DMS 273 (cell line): ENCODE data around the gene IMMP2L.

Experiments
- DNase-seq: peaks from one replicate; lab custom pipeline; 2025; ENCODE audit not compliant: unreplicated experiment; lab: John Stamatoyannopoulos, UW

Gene IMMP2L

GRCh38 chr7:111400088-111400487 lies 162.2 kb downstream of the IMMP2L start:
- DNase-seq = no peak

DNA sequence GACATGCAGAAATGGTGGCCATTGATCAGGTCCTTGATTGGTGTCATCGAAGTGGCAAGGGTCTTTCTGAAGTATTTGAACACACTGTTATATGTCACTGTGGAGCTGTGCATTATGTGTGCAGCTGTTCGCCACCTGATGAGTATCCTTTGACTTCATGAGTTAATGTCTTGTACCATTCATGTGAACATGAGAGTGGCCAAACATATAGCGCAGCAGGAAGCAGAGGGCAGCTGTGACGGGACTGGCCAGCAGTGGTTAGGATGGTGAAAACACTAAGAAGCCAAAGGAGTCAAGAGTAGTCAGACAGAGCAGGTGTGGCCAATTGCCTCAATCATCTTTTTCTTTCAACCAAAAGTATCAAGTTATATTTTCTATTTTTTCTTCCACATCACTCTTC lies 167.4 kb downstream of the IMMP2L start:
- no peak for DNase-seq

GRCh38 chr7:111393011-111393754 lies 169.1 kb downstream of the IMMP2L start:
- DNase-seq = no peak

DNA sequence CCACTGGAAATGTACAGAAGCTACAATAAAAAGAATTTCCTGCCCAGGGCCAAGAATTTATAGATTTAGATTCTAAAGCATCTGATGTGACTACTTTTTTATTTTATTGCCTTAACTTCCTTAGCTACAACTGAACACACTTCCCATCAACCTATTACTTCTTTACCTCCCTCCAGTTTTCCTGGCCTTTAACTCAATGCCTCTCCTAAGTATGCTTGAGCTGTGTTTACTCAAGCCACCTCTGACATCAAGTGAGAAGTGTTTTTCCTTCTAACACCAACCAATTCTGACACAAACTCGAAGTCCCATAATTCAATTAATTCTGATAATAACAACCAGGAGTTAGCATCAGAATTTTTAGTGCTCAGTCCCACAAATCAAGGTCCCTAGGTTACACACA lies 170.0 kb downstream of the IMMP2L start:
- DNase-seq = no peak

- no peak for DNase-seq
Observed at GRCh38 chr7:111390000-111390399, 172.3 kb downstream of the IMMP2L start.

DNA sequence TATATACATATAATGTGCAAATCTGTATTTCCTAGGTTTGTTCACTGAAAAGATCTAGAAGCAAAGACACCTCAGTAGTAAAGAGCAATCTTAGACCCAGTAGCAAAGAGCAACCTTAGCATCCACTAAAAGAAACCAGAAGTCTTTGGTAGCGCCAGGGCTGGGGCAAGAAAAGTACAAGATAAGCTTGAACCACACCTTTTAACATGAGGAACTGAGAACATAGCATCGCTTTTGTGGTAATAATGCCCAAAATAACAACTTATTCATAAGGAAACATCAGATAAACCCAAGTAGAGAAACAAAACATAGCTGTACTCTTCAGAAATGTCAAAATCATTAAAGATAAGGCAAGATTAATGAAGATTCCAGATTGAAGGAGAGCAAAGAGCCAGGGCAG lies 173.4 kb downstream of the IMMP2L start:
- DNase-seq = no peak

DNA sequence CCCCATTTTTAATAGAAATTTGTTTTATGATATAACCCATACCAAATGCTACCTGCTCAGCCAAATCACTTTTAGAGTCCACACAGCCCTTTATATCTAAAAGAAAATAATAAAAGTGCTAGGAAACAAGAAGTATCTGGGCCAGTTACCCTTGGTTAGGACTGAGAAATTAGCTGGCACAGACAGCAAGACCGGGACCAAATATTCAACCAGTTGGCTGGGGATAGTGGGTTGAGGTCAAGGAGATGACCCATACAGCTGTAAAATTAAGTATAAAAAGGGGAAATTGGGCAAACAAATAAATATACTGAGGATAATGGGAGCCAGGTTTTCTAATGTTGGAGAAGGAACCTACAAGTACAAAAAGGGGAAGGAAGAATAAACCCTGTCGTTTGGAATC lies 174.3 kb downstream of the IMMP2L start:
- no peak for DNase-seq

GRCh38 chr7:111384065-111384891 lies 178.0 kb downstream of the IMMP2L start:
- DNase-seq = no peak

- DNase-seq = no peak
Observed at GRCh38 chr7:111383133-111383532, 179.2 kb downstream of the IMMP2L start.

- no peak for DNase-seq
Observed at GRCh38 chr7:111381590-111381989, 180.7 kb downstream of the IMMP2L start.

GRCh38 chr7:111380945-111381344 lies 181.3 kb downstream of the IMMP2L start:
- DNase-seq = no peak

GRCh38 chr7:111374027-111374426 lies 188.3 kb downstream of the IMMP2L start:
- no peak for DNase-seq

DNA sequence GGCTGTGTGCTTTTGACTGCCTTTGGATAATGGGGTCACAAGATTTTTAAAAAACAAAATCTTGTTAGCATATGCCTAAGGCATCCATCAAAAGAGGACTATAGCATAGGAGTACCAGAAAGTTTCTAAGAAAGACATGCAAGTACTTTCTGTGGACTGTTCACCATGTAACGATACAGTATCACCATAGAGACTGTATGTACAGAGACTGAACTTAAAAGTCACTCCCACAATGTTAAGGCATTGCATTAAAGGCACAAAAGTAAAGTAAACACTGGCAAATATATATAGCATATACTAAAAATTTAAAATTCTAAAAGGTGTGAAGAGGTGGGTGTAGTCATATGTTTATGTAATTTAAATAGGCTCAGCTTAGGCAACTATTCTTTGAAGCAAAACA lies 190.9 kb downstream of the IMMP2L start:
- no peak for DNase-seq

- no peak for DNase-seq
Observed at GRCh38 chr7:111370002-111370401, 192.3 kb downstream of the IMMP2L start.

GRCh38 chr7:111368381-111369065 lies 193.8 kb downstream of the IMMP2L start:
- no peak for DNase-seq

DNA sequence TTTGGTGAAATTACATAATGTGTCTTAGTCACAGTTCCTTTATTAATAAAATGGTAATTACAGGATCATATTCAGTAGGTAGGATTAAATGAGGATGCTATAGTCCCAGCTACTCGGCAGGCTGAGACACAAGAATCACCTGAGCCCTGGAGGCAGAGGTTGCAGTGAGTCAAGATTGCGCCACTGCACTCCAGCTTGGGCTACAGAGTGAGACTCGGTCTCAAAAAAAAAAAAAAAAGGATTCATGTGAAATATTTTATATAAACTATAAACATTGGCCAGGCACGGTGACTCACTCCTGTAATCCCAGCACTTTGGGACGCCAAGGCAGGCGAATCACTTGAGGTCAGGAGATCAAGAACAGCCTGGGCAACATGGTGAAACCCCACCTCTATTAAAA lies 197.9 kb downstream of the IMMP2L start:
- no peak for DNase-seq

DNA sequence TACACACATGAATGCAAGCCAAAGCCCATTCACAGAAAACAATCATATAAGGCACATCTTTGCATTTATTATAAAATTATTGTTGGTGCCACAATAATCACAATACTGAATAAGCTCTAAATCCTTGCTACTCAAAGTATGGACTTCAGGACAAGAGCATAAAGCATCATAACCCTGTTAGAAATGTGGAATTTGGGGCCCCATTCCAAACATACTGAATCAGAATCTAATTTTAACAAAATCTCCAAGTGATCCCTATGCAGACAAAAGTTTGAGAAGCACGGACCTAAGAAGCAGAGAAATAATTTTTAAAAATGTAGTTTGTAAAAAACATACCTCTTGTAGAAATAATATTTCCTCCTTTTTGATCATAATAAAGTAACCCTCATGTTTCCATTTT lies 199.2 kb downstream of the IMMP2L start:
- no peak for DNase-seq

DNA sequence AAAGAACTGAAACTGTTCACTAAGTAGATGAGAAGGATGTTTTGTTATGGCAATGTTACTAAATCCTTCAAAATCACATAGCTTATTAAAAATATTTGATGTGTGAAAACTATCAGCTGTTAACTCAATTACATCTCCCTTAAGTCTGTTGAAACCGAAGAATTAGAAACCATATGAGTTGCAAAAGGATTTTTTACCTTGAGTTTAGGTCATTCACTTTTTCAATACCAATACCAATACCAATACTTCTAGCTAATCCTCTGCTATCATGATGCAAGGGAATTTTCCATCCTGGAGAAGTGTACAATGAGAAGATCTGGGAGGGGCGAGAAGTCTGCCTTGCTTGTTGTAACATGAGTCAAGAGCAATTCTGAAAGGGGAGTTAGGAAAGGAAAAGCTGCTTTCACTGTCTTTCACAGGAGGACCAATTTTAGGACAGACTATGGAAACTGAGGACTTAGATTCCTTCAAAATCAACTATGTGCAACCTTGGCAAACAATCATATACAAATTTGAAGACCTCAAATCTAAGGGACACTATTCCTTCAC lies 199.7 kb downstream of the IMMP2L start:
- peak; percentile 14 for DNase-seq

- no peak for DNase-seq
Observed at GRCh38 chr7:111358915-111359314, 203.4 kb downstream of the IMMP2L start.

DNA sequence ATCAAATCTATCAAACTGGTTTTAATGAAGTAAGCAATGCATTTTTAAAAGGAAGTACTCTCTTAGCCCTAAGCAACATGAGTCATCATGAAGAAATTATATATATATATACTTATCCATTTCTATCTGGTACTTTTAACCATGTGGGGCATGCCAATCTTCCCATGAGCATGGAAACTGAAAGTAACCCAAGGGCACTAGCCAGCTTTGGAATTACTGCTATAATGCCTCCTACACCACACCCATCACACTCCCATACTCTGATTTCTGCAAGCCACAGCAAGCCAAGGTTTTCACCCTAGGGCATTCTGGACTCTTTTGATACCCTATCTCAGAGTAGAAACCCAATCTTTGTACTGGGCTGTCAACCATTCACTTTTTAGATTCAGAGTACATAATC lies 204.6 kb downstream of the IMMP2L start:
- peak; percentile 18 for DNase-seq

DNA sequence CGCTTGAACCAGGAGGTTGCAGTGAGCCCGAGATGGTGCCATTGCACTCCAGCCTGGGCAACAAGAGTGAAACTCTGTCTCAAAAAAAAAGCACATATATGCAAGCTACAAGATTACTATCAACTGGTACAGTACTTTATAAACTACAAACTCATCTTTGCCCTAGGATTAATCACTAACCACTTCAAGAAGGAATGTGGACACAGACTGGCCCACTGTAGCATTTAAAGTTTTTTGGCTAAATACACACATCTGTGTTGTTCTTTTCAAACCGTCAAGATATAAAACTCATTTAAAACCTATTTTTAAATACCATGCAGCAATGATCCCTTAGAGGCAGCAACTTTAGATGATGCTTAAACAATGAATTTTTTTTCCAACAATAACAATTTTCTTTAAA lies 205.4 kb downstream of the IMMP2L start:
- no peak for DNase-seq

DNA sequence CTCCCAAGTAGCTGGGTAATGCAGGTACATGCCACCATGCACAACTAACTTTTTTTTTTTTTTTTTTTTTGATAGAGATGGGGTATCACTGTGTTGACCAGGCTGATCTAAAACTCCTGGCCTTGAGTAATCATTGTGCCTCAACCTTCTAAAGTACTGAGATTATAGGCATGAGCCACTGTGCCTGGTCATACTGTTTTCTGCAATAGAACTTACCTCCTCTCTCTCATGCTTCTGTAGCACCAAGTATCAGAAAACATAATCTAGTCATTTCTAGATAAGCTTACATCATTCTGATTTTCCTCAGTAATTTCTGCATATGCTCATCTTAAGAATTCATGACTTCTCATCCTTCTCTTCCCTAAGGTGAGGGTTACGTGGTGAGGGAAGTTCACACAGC lies 210.0 kb downstream of the IMMP2L start:
- no peak for DNase-seq
